ENCODE data around the gene LIFR.

GRCh38 chr5:38448568-38449350, 107.7 kb downstream of the LIFR start:
- TF ChIP-seq CTCF (IDR thresholded peaks at IDR 0.05; ENCODE audit: poor library complexity, severe bottlenecking) (no peak), EP300 (conservative IDR thresholded peaks at IDR 0.05; ENCODE audit: poor library complexity, severe bottlenecking) (no peak), SMC3 (conservative IDR thresholded peaks at IDR 0.05; ENCODE audit: poor library complexity) (no peak), POLR2AphosphoS5 (IDR thresholded peaks at IDR 0.05) (no peak)

Data from neural cell (in vitro differentiated cells).